ENCODE results near the gene TRAP1.
"Not testable (repeated sequence)": the region's sequence is repeated elsewhere in the genome, so short reads cannot be mapped to it uniquely, and the experiment has no call there.

TRAP1 gene

GRCh38 chr16:3611146-3611975 is 106.0 kb downstream of the TRAP1 start, which contains the start of gene SLX4:
Gene SLX4 (minus strand): TSS chr16:3611606. CDS start chr16:3608964, 2,642 bp downstream.
- DNase-seq (ENCODE audit: low read depth) = peak; percentile 86

GRCh38 chr16:3610698-3611145 is 106.6 kb downstream of the TRAP1 start:
- no peak for DNase-seq (ENCODE audit: low read depth)

- DNase-seq (ENCODE audit: low read depth) = no peak
Measured at GRCh38 chr16:3609895-3610697, 107.2 kb downstream of the TRAP1 start.

GRCh38 chr16:3608976-3609375 is 108.3 kb downstream of the TRAP1 start:
- DNase-seq (ENCODE audit: low read depth) = not testable (repeated sequence)

DNA sequence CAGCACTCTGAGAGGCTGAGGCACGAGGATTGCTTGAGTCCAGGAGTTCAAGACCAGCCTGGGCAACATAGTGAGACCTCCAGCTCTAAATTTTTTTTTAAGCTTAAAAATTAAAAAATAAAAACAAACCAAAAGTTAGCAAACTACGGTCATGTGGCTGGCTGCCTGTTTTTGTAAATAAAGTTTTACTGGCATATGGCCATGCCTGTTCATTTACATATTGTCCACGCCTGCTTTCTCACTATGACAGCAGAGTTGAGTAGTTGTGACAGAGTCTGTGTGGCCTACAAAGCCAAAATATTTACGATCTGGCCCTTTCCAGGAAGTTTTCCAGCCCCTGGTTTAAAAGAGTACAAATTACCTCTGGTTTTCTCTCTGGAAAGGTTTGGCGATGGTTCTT is 109.3 kb downstream of the TRAP1 start:
- DNase-seq (ENCODE audit: low read depth) = no peak

Data from stimulated activated CD4-positive, alpha-beta T cell treated with anti-CD3 and anti-CD28 coated beads, Interleukin-2, amount 100 ng/mL, for 4 hours (primary cell).